GM12801 (cell line): Measurements from ENCODE around the gene TMEM82.

ENCODE experiments used
- CTCF ChIP-seq: IDR thresholded peaks from one replicate; pipeline ENCODE4 v1.5.1; 2011; ENCODE audit warnings: control low read depth; ENCODE audit not compliant: insufficient read length; ENCODE audit errors: extremely low read depth

TMEM82 gene

GRCh38 chr1:15712168-15712567 lies 30.1 kb upstream of the TMEM82 start:
- no peak for TF ChIP-seq CTCF

- TF ChIP-seq CTCF, result no peak
Measured at GRCh38 chr1:15714406-15715136, 27.7 kb upstream of the TMEM82 start.

- no peak for TF ChIP-seq CTCF
Measured at GRCh38 chr1:15717418-15718125, 24.7 kb upstream of the TMEM82 start.

- TF ChIP-seq CTCF, result no peak
Measured at GRCh38 chr1:15718199-15718601, 24.1 kb upstream of the TMEM82 start.

- no peak for TF ChIP-seq CTCF
Measured at GRCh38 chr1:15719381-15720120, 22.7 kb upstream of the TMEM82 start.

GRCh38 chr1:15720861-15721260 lies 21.4 kb upstream of the TMEM82 start:
- no peak for TF ChIP-seq CTCF

- TF ChIP-seq CTCF, result no peak
Measured at GRCh38 chr1:15722411-15722810, 19.9 kb upstream of the TMEM82 start.
